ENCODE measurements around the gene SMAD7. TPM values are rescaled to one million over a fixed set of nuclear protein-coding genes. Genes with fewer than 3 reads are reported as not detected.

Gene SMAD7
- total RNA-seq, 4 donors from 2014 or later, result 19.6 to 23.9 (median 20.7) TPM

DNA sequence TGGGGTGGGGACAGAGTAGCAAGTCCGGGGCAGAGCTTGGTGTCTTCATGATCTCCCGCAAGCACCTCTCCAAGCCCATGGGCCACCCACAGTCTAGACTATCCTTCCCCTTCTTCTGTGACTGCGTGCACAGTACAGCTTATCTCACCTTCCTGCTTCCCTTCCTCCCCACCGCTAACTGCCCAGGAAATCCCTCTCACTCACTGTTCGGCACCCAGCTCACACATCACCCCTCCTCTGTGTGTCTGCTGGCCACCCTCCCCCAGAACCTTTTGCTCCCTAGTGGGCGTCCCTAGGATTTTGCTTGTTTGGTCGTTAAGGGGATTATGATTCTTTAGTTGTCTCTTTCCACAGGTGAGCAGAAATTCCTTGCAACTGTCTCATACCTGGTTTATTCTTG lies 31.5 kb upstream of the SMAD7 start:
- no peak overlapping the region for H3K4me3 ChIP-seq (ENCODE audit: low read depth, poor library complexity, severe bottlenecking)
- WGBS, 2 donors, result 67 to 73% methylated on average over 7 of the region's 7 CpGs
- DNase-seq (ENCODE audit: low spot score in 2 of 2), result no peak
- intact Hi-C loops (cut with DNase I; ENCODE audit: low total_unique reads), result no loop called here
- TF ChIP-seq, protein P1, sequence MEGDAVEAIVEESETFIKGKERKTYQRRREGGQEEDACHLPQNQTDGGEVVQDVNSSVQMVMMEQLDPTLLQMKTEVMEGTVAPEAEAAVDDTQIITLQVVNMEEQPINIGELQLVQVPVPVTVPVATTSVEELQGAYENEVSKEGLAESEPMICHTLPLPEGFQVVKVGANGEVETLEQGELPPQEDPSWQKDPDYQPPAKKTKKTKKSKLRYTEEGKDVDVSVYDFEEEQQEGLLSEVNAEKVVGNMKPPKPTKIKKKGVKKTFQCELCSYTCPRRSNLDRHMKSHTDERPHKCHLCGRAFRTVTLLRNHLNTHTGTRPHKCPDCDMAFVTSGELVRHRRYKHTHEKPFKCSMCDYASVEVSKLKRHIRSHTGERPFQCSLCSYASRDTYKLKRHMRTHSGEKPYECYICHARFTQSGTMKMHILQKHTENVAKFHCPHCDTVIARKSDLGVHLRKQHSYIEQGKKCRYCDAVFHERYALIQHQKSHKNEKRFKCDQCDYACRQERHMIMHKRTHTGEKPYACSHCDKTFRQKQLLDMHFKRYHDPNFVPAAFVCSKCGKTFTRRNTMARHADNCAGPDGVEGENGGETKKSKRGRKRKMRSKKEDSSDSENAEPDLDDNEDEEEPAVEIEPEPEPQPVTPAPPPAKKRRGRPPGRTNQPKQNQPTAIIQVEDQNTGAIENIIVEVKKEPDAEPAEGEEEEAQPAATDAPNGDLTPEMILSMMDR (IDR thresholded peaks at IDR 0.05), result no peak
- no peak for TF ChIP-seq POLR2A (IDR thresholded peaks at IDR 0.05)

DNA sequence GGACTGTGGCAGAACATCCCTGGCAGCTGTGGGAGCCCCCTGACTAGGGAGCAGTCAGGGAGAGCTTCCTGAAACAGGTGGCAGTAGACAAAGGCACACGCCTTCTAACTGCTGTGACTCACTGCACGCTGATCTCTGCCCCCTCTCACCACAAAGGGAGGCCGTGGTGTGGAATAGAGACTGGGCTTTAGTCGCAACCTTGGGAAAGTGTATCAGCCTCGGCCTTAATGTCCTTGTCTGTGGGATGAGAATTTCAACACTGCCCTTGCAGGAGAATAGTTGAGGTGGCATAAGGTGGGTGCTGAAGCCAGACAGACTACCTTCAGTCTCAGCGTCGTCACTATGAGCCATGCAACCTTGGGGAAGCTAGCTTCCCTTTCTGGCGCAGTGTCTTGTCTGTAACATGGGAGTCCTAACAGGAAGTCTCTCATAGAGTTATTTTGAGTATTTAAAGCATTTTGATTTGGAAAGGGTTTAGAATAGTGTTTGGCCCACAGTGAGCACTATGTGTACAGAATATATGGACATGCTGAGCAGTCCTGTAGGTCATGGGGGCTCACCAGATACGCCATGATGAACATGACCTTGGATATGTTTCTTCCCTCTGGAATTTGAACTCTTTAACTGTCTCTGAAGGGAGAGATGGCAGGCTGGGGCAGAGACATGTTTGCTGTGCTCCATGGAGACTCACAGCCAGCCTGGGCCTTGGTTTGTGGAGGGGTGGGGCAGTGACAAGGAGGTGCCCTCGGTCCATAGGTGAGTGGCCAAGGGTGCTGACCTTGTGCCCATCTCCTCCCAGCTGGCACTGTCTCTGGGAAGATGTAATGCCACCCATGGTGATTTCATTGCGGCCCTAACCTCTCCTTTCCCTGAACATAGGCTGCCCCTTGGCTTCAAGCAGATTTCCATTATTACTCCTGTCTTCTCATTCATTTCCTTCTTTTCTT lies 29.5 kb upstream of the SMAD7 start:
- TF ChIP-seq, protein P1 (IDR thresholded peaks at IDR 0.05), result no peak
- no peak for TF ChIP-seq POLR2A (IDR thresholded peaks at IDR 0.05)
- intact Hi-C loops (cut with DNase I; ENCODE audit: low total_unique reads), result no loop called here
- no peak overlapping the region for H3K4me3 ChIP-seq (ENCODE audit: low read depth, poor library complexity, severe bottlenecking)
- no peak for DNase-seq (ENCODE audit: low spot score in 2 of 2)
- 76 to 82% methylated on average over 11 of the region's 11 CpGs for WGBS, 2 donors

DNA sequence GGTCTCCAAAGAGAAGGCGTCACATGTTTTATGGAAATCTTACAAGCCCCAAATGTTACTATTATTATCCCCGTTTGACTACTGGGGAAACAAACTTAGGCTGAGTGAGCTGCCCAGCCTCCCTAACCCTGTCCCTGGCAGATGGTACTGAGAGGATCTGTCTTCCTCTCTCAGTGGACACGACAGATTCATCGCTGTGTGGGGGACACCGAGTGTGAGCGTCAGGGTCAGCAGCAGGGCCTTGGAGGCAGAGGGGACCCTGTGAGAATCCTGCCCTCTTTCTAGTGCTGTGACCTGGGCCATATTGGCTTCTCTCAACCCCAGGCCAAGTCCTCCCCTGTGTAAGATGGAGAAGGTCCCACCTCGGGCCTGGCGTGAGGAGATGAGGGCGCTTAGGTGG lies 27.1 kb upstream of the SMAD7 start:
- intact Hi-C loops (cut with DNase I; ENCODE audit: low total_unique reads), result no loop called here
- 94% methylated on average over 9 of the region's 9 CpGs for WGBS, 2 donors
- no peak for TF ChIP-seq POLR2A (IDR thresholded peaks at IDR 0.05)
- TF ChIP-seq, protein P1 (IDR thresholded peaks at IDR 0.05), result no peak
- no peak for DNase-seq (ENCODE audit: low spot score in 2 of 2)
- H3K4me3 ChIP-seq (ENCODE audit: low read depth, poor library complexity, severe bottlenecking), result no peak overlapping the region

DNA sequence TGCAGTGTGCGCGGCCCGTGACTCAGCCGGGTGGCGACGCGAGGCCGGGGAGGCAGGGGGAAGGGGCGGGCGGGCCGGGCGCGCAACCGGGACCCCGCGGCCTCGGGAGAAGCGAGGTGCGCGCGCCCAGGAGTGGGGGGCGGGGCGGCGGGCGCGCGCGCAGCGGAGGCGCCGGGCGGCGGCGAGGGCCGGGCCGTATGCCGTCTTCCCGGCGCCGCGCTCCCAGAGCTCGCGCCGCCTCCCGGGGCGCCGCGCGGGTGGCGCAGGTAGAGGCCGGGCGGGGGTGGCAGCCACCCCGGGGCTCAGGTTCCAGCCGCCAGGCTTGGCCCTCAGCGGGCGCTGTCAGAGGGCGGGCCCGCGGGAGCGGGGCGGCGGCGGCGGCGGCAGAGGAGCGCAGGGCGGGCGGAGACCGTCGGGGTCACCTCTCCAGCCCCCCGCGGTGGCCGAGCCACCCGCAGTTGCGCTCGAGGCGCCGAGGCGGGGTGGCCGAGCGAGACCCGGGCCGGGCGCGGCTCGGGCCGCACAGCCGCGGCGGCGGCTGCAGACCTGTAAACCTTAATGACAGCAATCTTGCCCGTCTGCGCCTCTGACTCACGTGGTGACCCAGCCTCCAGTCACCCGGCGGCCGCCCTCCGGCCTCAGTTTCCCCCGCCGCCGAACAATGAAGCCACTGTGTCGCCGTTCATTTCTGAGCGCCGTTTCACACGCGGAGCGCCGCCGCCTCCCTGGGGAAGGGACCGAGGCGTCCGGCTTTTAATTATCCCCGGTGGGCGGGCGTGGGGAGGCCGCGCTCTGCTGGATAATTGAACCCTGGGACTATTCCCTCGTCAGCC lies 25.3 kb upstream of the SMAD7 start:
- WGBS, 2 donors, result 0 to 1% methylated on average over 24 to 37 of the region's 119 CpGs
- intact Hi-C loops (cut with DNase I; ENCODE audit: low total_unique reads), result no loop called here
- no peak for TF ChIP-seq POLR2A (IDR thresholded peaks at IDR 0.05)
- TF ChIP-seq, protein P1 (IDR thresholded peaks at IDR 0.05), result no peak
- peak overlapping the region; percentile 28 for H3K4me3 ChIP-seq (ENCODE audit: low read depth, poor library complexity, severe bottlenecking)
- no peak for DNase-seq (ENCODE audit: low spot score in 2 of 2)

DNA sequence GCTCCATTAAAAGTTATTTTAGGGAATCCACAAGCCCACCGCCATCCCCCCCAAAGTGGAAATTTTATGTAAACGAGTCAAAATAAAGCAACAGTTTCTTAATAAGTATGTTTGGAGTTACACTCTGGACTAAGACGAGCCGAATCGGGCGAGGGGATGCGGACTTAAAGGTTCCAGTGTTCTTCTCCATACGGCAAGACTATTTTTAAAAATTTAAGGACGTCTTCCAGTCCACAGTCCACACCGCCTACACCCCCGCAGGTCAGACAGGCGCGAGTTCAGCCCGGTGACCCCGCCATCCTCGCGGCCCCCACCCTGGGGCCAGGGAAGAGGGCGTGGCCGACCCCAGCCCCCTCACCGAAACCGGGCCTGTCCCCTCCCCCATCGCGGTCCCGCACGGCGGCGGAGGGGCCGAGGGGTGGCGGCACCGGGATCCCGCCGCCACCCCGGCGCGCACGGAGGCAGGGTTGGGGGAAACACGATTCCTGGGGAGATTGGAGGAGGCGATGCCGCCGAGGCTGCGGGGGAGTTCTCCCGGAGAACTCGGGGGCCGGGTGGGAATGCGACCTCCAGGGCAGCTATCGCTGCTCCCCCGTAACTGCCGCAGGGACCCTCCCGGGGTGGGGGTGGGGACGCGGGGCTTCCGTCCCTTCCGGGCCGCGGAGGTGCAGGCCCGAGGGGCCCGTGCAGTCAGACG lies 24.5 kb upstream of the SMAD7 start:
- WGBS, 2 donors, result 6 to 8% methylated on average over 37 to 45 of the region's 58 CpGs
- intact Hi-C loops (cut with DNase I; ENCODE audit: low total_unique reads), result no loop called here
- peak overlapping the region; percentile 16 for H3K4me3 ChIP-seq (ENCODE audit: low read depth, poor library complexity, severe bottlenecking)
- no peak for DNase-seq (ENCODE audit: low spot score in 2 of 2)
- TF ChIP-seq, protein P1 (IDR thresholded peaks at IDR 0.05), result no peak
- TF ChIP-seq POLR2A (IDR thresholded peaks at IDR 0.05), result no peak

Data from lower leg skin (tissue), 4 donors.